Peyer's patch (tissue), 4 donors: ENCODE results near the gene SORBS2.

Experiments
- POLR2A ChIP-seq, 2 donors: fragments of 450-650 bp; IDR thresholded peaks; one replicate each; pipeline ENCODE4 v1.5.1; 2017; ENCODE audit warnings: antibody characterized with exemption in 2 of 2, mild to moderate bottlenecking in 2 of 2, moderate library complexity in 2 of 2
- TF ChIP-seq, protein P1 (sequence below), 6 experiments: fragments of 450-650 bp in 4 of 6; fragments of 200-600 bp in 2 of 6; sonication (generic) in 1 of 6; IDR thresholded peaks; one replicate each; pipeline ENCODE4 v1.5.1; 2017 to 2019; ENCODE audit warnings: antibody characterized with exemption in 6 of 6, mild to moderate bottlenecking in 3 of 6, moderate library complexity in 1 of 6

DNA sequence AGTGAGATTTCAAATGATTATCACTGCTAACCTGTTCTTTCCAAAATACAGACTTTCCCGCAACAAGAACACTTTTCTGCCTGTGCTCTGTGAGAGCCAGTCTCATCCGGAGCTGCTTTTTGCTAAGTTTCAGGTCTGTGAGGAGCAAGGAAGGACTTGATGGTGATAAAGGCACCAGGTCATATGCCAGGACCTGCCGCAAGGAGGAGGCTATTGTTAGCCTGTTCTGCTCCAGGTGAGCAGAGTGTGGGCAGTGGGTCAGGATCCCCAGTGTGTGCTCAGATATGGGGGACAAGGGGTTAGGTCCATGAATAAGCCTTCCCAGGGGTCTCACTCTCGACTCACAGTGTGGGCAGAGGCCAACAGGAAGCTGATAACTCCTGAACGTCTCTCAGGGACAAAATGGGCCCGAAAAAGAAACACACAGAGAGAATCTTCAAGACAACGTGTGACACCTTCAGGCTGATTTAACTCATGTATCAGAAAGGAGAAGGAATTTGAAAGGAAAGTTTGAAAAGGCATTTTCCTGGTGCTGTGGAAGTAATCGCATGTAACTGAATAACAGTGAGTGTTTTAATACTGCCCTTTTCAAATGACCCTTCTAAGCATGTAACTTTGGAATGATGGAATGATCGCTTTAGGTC is 219.0 kb downstream of the SORBS2 start:
- no peak for TF ChIP-seq POLR2A (IDR thresholded peaks at IDR 0.05)
- TF ChIP-seq, protein P1, sequence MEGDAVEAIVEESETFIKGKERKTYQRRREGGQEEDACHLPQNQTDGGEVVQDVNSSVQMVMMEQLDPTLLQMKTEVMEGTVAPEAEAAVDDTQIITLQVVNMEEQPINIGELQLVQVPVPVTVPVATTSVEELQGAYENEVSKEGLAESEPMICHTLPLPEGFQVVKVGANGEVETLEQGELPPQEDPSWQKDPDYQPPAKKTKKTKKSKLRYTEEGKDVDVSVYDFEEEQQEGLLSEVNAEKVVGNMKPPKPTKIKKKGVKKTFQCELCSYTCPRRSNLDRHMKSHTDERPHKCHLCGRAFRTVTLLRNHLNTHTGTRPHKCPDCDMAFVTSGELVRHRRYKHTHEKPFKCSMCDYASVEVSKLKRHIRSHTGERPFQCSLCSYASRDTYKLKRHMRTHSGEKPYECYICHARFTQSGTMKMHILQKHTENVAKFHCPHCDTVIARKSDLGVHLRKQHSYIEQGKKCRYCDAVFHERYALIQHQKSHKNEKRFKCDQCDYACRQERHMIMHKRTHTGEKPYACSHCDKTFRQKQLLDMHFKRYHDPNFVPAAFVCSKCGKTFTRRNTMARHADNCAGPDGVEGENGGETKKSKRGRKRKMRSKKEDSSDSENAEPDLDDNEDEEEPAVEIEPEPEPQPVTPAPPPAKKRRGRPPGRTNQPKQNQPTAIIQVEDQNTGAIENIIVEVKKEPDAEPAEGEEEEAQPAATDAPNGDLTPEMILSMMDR (IDR thresholded peaks at IDR 0.05), result no peak
